ENCODE results near the gene VSIR. TPM values are rescaled to one million over a fixed set of nuclear protein-coding genes. Genes with fewer than 3 reads are reported as not detected.

Gene VSIR
- total RNA-seq, 1 experiment from 2014 or later = 57.7 TPM

GRCh38 chr10:71774916-71775702 is 1.8 kb upstream of the VSIR start:
- intact Hi-C loops (cut with micrococcal nuclease; ENCODE audit: unreplicated experiment) = no loop called here
- DNase-seq = no peak
- POLR2A ChIA-PET (ENCODE audit: unreplicated experiment) = no interaction called here

GRCh38 chr10:71772832-71773220 is 494 bp downstream of the VSIR start:
- H3K36me3 ChIP-seq (ENCODE audit: low read depth) = peaks cover 6% of the 10 kb centered on the region
- BruUV-seq (replicated peaks) = TSS peak; percentile 26
- peak overlapping the region; percentile 71 for H2AFZ ChIP-seq
- peaks cover 66% of the 10 kb centered on the region for H3K4me1 ChIP-seq (replicated peaks; ENCODE audit: insufficient read depth)
- no peaks in the 10 kb centered on the region for H3K27me3 ChIP-seq (ENCODE audit: insufficient read depth, low read depth)
- H3K9me3 ChIP-seq (ENCODE audit: insufficient read depth, low read depth) = no peaks in the 10 kb centered on the region
- H4K20me1 ChIP-seq (ENCODE audit: insufficient read depth) = no peaks in the 10 kb centered on the region
- ChIA-PET CTCF (interaction anchor here (1.2 to 1.8 kb wide), 5 partner anchors 58 to 471 kb away, joined by 3 to 6 read pairs (median 5); no protein-coding TSS in a partner anchor), POLR2A (ENCODE audit: unreplicated experiment) (interaction anchor here (0.6 to 0.8 kb wide), 4 partner anchors 44 to 613 kb away, joined by 3 to 6 read pairs (median 4); no protein-coding TSS in a partner anchor)
- peaks cover 43% of the 10 kb centered on the region for H3K79me2 ChIP-seq (ENCODE audit: low read depth)
- peak overlapping the region; percentile 99 for H3K4me2 ChIP-seq
- no peaks in the 10 kb centered on the region for H3K9me2 ChIP-seq (ENCODE audit: insufficient read depth)
- TF ChIP-seq CTCF (conservative IDR thresholded peaks at IDR 0.05) (no peak), EZH2 (IDR thresholded peaks at IDR 0.05; ENCODE audit: low read depth) (no peak)
- H3K27ac ChIP-seq = no peak overlapping the region
- DNase-seq = peak in 1 of 2 experiments; percentile 34
- intact Hi-C loops (cut with micrococcal nuclease; ENCODE audit: unreplicated experiment) = loop anchor here (2.0 kb wide), 2 partner anchors 74 to 116 kb away; no protein-coding TSS in a partner anchor
- H3K4me3 ChIP-seq = peak overlapping the region; percentile 81
- peaks cover 39% of the 10 kb centered on the region for H3F3A ChIP-seq (ENCODE audit: insufficient read depth, low read depth)

More at GRCh38 chr10:71774916-71775702, 1.8 kb upstream of the VSIR start:
- Histone ChIP-seq H3K27me3 (ENCODE audit: insufficient read depth, low read depth) (no peaks in the 10 kb centered on the region), H3K79me2 (ENCODE audit: low read depth) (peaks cover 28% of the 10 kb centered on the region), H4K20me1 (ENCODE audit: insufficient read depth) (no peaks in the 10 kb centered on the region), H3K9me3 (ENCODE audit: insufficient read depth, low read depth) (no peaks in the 10 kb centered on the region), H3K27ac (no peak overlapping the region), H3K4me3 (no peak overlapping the region), H3K4me2 (no peak overlapping the region), H3F3A (ENCODE audit: insufficient read depth, low read depth) (peaks cover 19% of the 10 kb centered on the region), H3K36me3 (ENCODE audit: low read depth) (no peaks in the 10 kb centered on the region; the same call in 1 of the 2 replicates), H3K4me1 (replicated peaks; ENCODE audit: insufficient read depth) (peaks cover 43% of the 10 kb centered on the region), H2AFZ (no peak overlapping the region), H3K9me2 (ENCODE audit: insufficient read depth) (no peaks in the 10 kb centered on the region)
- BruUV-seq (replicated peaks) = no TSS peak
- no peak for TF ChIP-seq EZH2 (IDR thresholded peaks at IDR 0.05; ENCODE audit: low read depth)
- no peak for TF ChIP-seq CTCF (conservative IDR thresholded peaks at IDR 0.05)
- CTCF ChIA-PET = interaction anchor here (0.5 kb wide), 1 partner anchor 255 kb away, joined by 5 read pairs; no protein-coding TSS in a partner anchor

- Histone ChIP-seq H3F3A (ENCODE audit: insufficient read depth, low read depth) (peaks cover 47% of the 10 kb centered on the region), H3K9me2 (ENCODE audit: insufficient read depth) (no peaks in the 10 kb centered on the region), H3K9me3 (ENCODE audit: insufficient read depth, low read depth) (no peaks in the 10 kb centered on the region), H3K4me2 (peak overlapping the region; percentile 99), H3K4me3 (peak overlapping the region; percentile 81), H3K27me3 (ENCODE audit: insufficient read depth, low read depth) (no peaks in the 10 kb centered on the region), H3K36me3 (ENCODE audit: low read depth) (peaks cover 6% of the 10 kb centered on the region), H2AFZ (no peak overlapping the region), H3K79me2 (ENCODE audit: low read depth) (peaks cover 43% of the 10 kb centered on the region), H3K27ac (0 out of 2 replicates have a peak overlapping the region, but pooled peaks have one; percentile 53), H3K4me1 (replicated peaks; ENCODE audit: insufficient read depth) (peaks cover 74% of the 10 kb centered on the region), H4K20me1 (ENCODE audit: insufficient read depth) (no peaks in the 10 kb centered on the region)
- TF ChIP-seq EZH2 (IDR thresholded peaks at IDR 0.05; ENCODE audit: low read depth) (no peak), CTCF (conservative IDR thresholded peaks at IDR 0.05) (no peak)
- intact Hi-C loops (cut with micrococcal nuclease; ENCODE audit: unreplicated experiment) = loop anchor here (2.0 kb wide), 2 partner anchors 73 to 117 kb away; no protein-coding TSS in a partner anchor
- ChIA-PET CTCF (interaction anchor here (1.0 to 1.6 kb wide), 3 partner anchors 57 to 75 kb away, joined by 3 to 6 read pairs (median 4); no protein-coding TSS in a partner anchor), POLR2A (ENCODE audit: unreplicated experiment) (interaction anchor here (0.6 kb wide), 2 partner anchors 79 to 463 kb away, joined by 5 read pairs; partner anchors contain the start of gene PSAP)
- no TSS peak for BruUV-seq (replicated peaks)
- peak; percentile 76 to 79 for DNase-seq
Observed at GRCh38 chr10:71771821-71772617, 1.3 kb downstream of the VSIR start.

All from PC-9 (cell line).